Measurements from ENCODE around the gene TUBAL3. TPM values are rescaled to one million over a fixed set of nuclear protein-coding genes. Genes with fewer than 3 reads are reported as not detected.

TUBAL3 gene
- total and polyA plus RNA-seq, 2 donors (not counting 1 experiment from before 2014, with no cell fraction given), result not detected

DNA sequence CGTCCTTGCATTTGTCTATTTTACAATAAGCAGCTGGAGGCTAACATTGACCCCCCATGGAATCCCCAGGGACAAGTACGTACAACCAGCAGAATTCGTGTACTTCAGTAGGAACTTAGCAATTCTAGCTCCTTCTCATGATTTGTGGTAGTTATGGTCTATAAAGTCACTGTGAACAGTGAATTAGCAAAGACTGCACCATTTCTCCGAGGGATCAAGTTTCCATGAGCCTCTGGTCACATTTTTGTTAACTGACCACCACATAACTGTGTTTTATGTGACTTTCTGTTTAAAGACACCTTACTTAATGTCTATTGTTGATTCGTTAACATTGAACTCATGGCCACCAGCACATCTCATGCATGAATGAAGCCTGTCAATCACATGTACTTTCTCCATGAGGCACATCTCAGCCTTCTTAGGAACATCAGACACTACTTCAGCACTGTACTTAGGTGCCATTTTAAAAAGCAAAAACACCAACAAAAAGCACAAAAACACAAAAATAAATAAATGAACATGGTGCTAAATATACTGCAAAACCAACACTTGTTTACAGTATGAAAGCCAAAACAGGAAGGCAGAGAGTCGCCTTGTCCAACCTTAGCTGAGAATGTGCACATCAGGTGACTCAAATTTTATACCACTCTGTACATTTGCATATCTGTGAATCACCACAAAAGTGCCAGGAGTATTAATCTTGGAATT, 48.9 kb downstream of the TUBAL3 start:
- Histone ChIP-seq H3K9ac (ENCODE audit: insufficient read depth, low read length) (no peak overlapping the region), H2AFZ (ENCODE audit: low read length) (no peak overlapping the region), H3K36me3 (ENCODE audit: control insufficient read depth, insufficient read depth, low read length) (no peaks in the 10 kb centered on the region), H3K4me1 (ENCODE audit: control insufficient read depth, extremely low read depth, insufficient read depth, low read length) (no peaks in the 10 kb centered on the region), H4K20me1 (ENCODE audit: control insufficient read depth, extremely low read depth, insufficient read depth, low read length) (no peaks in the 10 kb centered on the region), H3K27me3 (ENCODE audit: control insufficient read depth, insufficient read depth, low read length) (no peaks in the 10 kb centered on the region), H3K4me2 (ENCODE audit: extremely low read depth, insufficient read depth, low read length) (no peak overlapping the region), H3K9me3 (ENCODE audit: control insufficient read depth, insufficient read depth, low read depth, low read length) (no peaks in the 10 kb centered on the region), H3K4me3 (replicated peaks in 1 of 4; ENCODE audit: control extremely low read depth in 1 of 4, insufficient read depth in 1 of 4, low read depth in 3 of 4, low read length in 4 of 4) (no peak overlapping the region), H3K79me2 (ENCODE audit: control insufficient read depth, insufficient read depth, low read length) (no peaks in the 10 kb centered on the region), H3K27ac (ENCODE audit: insufficient read depth, low read length) (no peak overlapping the region)
- no peak for DNase-seq (ENCODE audit: low read depth in 2 of 2)
- no peak for TF ChIP-seq CTCF (conservative IDR thresholded peaks at IDR 0.05 in 1 of 2, IDR thresholded peaks at IDR 0.05 in 1 of 2; ENCODE audit: low read depth in 1 of 2, low read length in 2 of 2)
- no peak for TF ChIP-seq EZH2 (IDR thresholded peaks at IDR 0.05; ENCODE audit: low read length, missing control alignments)

DNA sequence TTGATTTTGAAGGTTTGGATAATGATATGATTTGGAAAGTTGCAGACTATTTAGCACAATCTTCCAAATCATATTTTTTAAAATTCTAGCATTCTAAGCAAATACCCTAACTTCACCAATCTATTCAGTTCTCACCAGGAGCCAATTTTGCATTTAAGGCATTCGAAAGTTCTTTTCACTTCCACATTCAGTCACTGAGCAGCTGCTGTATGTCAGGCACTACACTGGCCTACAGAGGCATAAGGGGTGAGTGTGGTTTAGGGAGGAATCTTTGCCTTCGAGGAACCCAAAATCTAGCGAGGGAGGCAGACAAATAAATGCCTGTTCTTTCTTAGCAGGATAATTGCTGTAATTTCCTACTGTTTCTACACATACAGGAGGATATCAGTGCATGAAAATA, 50.6 kb downstream of the TUBAL3 start:
- no peak for TF ChIP-seq CTCF (conservative IDR thresholded peaks at IDR 0.05 in 1 of 2, IDR thresholded peaks at IDR 0.05 in 1 of 2; ENCODE audit: low read depth in 1 of 2, low read length in 2 of 2)
- no peak for TF ChIP-seq EZH2 (IDR thresholded peaks at IDR 0.05; ENCODE audit: low read length, missing control alignments)
- Histone ChIP-seq H3K27ac (ENCODE audit: insufficient read depth, low read length) (no peak overlapping the region), H4K20me1 (ENCODE audit: control insufficient read depth, extremely low read depth, insufficient read depth, low read length) (no peaks in the 10 kb centered on the region), H3K27me3 (ENCODE audit: control insufficient read depth, insufficient read depth, low read length) (no peaks in the 10 kb centered on the region), H3K36me3 (ENCODE audit: control insufficient read depth, insufficient read depth, low read length) (no peaks in the 10 kb centered on the region), H3K9ac (ENCODE audit: insufficient read depth, low read length) (no peak overlapping the region), H3K79me2 (ENCODE audit: control insufficient read depth, insufficient read depth, low read length) (no peaks in the 10 kb centered on the region), H3K9me3 (ENCODE audit: control insufficient read depth, insufficient read depth, low read depth, low read length) (no peaks in the 10 kb centered on the region), H3K4me1 (ENCODE audit: control insufficient read depth, extremely low read depth, insufficient read depth, low read length) (no peaks in the 10 kb centered on the region), H3K4me3 (replicated peaks in 1 of 4; ENCODE audit: control extremely low read depth in 1 of 4, insufficient read depth in 1 of 4, low read depth in 3 of 4, low read length in 4 of 4) (no peak overlapping the region), H3K4me2 (ENCODE audit: extremely low read depth, insufficient read depth, low read length) (no peak overlapping the region), H2AFZ (ENCODE audit: low read length) (no peak overlapping the region)
- DNase-seq (ENCODE audit: low read depth in 2 of 2), result no peak

- Histone ChIP-seq H4K20me1 (ENCODE audit: control insufficient read depth, extremely low read depth, insufficient read depth, low read length) (no peaks in the 10 kb centered on the region), H3K9me3 (ENCODE audit: control insufficient read depth, insufficient read depth, low read depth, low read length) (no peaks in the 10 kb centered on the region), H3K79me2 (ENCODE audit: control insufficient read depth, insufficient read depth, low read length) (no peaks in the 10 kb centered on the region), H3K4me3 (replicated peaks in 1 of 4; ENCODE audit: control extremely low read depth in 1 of 4, insufficient read depth in 1 of 4, low read depth in 3 of 4, low read length in 4 of 4) (no peak overlapping the region), H3K27ac (ENCODE audit: insufficient read depth, low read length) (no peak overlapping the region), H3K27me3 (ENCODE audit: control insufficient read depth, insufficient read depth, low read length) (no peaks in the 10 kb centered on the region), H3K9ac (ENCODE audit: insufficient read depth, low read length) (no peak overlapping the region), H2AFZ (ENCODE audit: low read length) (no peak overlapping the region), H3K36me3 (ENCODE audit: control insufficient read depth, insufficient read depth, low read length) (no peaks in the 10 kb centered on the region), H3K4me2 (ENCODE audit: extremely low read depth, insufficient read depth, low read length) (no peak overlapping the region), H3K4me1 (ENCODE audit: control insufficient read depth, extremely low read depth, insufficient read depth, low read length) (no peaks in the 10 kb centered on the region)
- TF ChIP-seq EZH2 (IDR thresholded peaks at IDR 0.05; ENCODE audit: low read length, missing control alignments), result no peak
- DNase-seq (ENCODE audit: low read depth in 2 of 2), result peak in 1 of 2 donors; percentile 8
Measured at GRCh38 chr10:5349362-5349761, 55.3 kb downstream of the TUBAL3 start.

Data from fibroblast of lung (primary cell).